GM19455 (cell line): ENCODE data around the gene RPS21.

Source experiments
- ATAC-seq: cut with Tn5 transposase; IDR thresholded peaks from one replicate; pipeline ENCODE4 v1.9.1; 2021; ENCODE audit not compliant: unreplicated experiment

RPS21 gene

GRCh38 chr20:62353289-62354030 is 33.4 kb upstream of the RPS21 start:
- no peak for ATAC-seq

GRCh38 chr20:62354031-62354808 is 32.7 kb upstream of the RPS21 start:
- no peak for ATAC-seq

DNA sequence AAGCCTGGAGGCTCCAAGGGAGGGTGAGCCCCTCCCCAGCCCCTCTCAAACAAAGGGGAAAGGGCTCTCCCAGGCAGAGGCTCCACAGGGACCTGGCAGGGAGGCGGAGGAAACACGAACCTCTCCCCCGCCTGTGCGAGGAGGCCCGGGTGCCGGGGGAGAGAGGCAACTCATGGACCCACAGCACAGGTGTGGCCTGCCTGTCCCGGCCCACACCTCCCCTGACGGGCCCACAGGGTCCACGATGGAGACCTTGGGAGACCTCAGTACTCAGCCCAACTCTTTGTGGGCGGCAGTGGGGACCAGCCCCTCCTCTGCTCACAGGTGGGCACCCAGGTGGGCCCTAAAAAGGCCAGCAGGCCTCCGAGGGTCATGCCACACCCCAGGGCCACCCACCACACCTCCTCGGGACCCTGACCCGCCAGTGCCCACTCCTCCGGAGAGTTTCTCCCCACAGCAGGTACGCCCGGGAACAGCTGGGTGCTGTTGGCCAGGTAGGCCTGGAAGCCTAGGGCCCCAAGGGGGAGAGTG is 32.0 kb upstream of the RPS21 start:
- no peak for ATAC-seq

DNA sequence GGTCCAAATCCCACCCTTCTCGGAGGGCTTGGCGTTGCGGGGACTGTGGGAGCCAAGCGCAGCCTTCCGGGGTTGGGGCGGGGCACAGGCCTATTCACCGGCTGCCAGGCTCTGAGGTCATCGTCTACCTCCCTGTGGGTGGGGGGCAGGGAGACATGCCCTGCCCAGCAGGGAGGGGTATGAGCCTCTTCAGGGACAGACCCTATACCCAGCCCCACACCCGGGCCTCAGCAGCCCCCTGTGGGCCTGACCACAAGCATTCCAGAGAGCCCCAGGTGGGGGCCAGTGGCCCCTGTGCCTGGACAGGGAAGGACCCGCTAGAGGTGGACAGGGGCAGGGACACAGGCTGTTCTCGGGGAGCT is 31.4 kb upstream of the RPS21 start:
- ATAC-seq, result no peak

DNA sequence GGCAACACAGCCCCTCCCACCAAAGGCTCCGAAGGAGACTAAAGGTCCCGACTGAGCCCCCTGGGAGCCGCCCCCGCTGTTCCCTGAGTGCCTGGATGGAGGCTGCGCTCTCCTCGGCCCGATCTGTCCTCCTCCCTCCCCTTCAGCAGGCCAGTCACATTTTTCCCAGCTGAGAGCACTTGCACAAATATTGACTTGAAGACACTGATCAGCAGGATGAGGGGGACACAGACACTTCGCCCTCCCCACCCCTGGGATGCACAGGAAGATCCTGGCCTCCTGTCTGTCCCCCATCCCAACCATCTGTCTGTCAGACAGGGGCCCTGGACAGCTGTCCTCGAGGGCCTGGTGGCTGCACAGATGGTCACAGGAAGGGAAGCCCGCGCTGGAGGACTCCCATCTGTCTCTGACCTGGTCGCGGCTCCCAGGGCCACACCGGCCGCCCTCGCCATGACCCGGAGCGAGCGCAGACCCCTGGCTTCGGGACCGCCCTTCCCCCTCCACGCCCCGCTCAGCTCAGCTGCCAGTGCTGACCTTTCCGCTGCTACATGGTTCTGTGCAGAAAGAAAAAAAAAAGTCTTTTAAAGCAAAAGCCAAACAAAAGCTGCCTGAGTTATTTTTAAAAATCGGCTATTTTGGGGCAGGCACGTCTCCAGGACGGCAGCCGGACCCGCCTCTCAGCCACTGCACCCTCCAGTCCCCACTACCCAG is 30.9 kb upstream of the RPS21 start:
- no peak for ATAC-seq

DNA sequence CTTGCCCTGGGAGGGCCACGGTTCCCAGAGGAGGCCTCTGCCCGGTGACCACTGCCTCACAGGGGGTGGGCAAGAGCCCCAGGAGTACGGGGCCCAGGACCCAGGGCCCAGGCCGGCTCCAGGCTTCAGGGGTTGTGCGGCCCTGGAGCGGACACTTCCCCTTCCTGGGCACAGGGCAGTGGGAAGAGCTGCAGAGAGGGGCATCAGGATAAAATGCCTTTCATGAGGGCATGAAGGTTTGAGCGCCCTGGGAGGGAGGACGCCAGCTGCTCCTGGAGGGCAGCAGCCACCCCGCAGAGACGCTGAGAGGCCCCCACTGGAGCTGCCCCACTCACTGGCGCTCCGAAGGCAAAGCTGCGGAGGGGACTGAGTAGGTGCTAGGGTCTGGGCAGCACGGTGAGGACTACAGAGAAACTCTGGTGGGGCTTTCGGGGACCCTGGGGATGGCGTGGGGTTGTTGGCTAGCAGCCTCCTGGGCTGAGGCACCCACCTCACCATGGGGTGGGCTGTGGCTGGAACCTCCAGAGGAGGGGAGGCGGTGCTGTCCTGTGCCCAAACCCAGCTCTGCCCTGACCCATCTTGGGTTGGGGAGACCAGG is 30.2 kb upstream of the RPS21 start:
- ATAC-seq, result no peak

- ATAC-seq, result no peak
Measured at GRCh38 chr20:62357187-62357667, 29.7 kb upstream of the RPS21 start.

DNA sequence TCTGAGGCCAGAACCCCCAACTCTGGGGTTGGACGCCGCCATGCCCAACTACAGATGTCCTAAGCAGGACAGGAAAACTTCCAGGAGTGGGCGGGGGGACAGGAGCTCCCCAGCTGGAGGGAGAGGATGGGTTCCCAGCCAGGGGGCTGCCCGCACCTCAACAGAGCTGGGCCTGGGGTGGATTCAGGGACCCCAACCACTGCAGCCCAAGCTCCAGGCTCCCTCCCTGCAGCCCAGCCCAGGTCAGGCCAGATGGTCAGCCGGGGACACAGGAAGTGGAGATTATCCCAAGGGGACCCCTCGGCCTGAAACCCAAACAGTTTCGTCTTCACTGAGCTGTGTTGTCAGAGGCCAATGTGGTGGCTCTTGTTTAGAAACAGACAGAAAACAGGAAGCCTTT is 29.2 kb upstream of the RPS21 start:
- ATAC-seq, result no peak

DNA sequence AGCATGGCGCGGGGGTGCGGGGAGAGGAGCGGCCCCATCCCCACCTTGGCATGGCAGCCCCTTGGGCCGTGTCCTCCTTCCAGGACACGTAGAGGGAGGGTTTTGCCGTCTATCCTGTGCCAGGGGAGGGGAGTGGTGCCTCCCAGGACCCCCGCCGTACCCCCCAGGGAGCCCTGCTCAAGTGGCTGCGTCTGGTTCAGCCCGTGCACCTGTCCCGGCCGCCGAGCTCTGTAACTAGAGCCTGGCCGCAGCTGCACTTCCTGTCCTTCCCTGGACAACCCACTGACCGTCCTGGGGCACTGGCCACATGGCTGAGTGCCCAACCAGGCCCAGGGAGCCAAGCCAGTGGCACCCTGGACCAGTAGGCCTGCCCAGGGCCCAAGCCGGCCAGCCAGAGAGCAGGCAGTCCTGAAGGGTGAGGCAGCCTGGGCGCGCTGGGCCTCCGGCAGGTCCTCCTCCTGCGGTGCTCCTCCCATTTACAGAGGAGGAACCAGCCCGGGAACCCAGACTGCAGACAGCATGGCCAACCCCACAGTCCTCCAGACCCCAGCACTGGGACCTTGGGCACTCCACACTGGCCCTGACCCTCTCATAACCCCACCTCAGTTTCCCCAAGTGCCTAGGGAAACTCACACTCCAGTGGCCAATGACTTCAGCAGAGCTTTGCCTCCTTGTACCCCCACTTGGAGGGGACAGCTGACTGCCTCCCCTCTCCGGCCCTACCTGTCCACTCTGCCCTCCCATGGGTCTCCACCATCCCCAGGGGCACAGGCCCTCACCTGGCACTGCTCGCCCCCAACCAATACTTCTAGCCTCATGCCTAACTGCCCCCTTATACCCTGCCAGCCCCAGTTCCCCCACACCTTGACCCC is 28.5 kb upstream of the RPS21 start:
- ATAC-seq, result no peak

- no peak for ATAC-seq
Measured at GRCh38 chr20:62359043-62359490, 27.8 kb upstream of the RPS21 start.

DNA sequence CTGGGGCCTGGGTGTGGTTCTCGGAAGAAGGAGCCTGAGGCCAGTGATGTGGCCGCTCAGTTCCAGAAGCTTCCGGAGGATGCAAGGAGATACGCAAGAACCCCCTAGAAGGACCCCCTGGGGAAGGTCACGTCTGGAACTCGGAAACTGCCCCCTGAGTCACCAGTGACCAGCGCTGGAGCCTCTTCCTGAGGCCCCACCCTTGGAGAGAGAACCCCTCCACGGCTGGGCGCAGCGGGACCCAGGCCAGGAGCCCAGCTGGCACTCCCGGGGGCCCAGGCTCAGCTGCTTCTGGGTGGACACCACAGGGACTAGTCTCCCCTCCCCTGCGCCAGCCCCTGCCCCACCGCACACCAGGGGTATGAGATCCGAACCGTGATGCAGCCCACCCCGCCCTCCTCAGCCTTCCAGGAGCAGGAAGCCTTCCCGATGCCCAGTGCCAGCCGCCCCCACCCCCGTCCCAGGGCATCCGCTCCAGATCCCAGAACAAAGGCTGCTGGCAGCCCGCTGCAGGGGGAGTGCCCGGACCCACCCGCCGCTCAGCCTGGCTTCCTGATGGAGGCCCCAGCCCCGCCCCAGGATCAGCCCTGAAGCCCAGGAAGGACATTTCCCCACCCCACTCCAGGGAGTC is 27.3 kb upstream of the RPS21 start:
- no peak for ATAC-seq

DNA sequence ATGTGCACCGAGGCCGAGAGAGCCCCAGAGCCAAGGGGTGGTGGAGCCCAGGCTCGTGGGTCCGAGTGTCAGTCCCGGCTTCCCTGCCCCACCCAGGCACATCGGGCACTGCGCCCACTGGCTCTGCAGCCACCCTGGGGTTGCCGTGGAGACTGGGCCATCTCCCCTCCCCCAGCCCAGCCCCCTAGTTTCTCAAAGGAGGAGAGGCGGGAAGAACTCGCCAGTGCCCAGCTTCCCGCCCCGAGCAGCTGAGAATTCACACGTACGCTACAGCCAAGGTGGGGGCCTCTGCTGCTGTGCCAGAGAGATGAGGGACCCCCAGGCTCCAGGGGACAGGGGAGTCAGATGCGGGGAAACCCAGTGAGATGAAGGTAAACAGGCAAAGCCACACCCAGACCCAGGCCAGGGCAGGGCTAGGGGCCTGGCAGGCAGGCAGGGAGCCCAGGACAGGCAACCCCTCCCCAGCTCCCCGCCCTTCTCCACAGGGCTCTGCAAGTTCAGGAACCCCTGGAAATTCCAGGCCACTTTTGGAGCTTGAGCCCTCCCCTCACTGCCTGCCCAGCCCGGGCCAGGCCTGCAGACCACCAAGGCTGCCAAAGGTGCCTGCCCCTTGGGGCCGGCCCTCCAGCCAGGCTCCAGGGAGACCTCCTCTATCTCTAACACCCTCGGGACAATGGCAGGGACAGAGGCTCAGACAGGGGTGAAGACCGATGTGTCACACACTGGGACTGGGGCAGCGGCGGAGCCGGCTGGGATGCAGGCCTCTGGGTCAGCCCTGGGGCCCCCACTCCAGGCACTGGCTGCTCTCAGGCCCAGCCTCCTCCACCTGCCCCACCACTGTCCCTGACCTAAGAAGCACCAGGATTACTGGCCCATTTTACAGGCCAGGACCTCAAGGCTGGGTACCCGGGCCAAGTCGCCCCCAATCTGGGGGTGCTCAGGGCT is 25.8 kb upstream of the RPS21 start:
- ATAC-seq, result no peak

GRCh38 chr20:62361799-62362589 is 24.9 kb upstream of the RPS21 start:
- no peak for ATAC-seq

DNA sequence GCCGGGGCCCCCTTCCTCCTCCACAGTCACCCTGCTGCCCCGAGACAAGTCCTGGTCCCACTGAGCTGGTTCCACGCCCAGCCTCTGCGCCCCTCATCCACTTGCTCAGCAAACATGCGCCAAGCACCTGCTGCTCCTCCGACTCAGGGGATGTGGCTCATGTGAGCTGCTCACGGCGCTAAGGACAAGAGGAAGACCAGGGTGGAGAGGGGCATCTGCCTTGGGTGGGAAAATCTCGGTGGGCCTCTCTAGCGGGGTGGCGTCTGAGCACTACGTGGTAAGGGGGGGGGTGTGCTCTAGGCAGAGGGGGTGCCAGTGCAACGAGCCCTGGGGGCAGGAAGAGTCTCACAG is 24.3 kb upstream of the RPS21 start:
- ATAC-seq, result no peak

GRCh38 chr20:62362991-62363919 is 23.6 kb upstream of the RPS21 start:
- ATAC-seq, result no peak

DNA sequence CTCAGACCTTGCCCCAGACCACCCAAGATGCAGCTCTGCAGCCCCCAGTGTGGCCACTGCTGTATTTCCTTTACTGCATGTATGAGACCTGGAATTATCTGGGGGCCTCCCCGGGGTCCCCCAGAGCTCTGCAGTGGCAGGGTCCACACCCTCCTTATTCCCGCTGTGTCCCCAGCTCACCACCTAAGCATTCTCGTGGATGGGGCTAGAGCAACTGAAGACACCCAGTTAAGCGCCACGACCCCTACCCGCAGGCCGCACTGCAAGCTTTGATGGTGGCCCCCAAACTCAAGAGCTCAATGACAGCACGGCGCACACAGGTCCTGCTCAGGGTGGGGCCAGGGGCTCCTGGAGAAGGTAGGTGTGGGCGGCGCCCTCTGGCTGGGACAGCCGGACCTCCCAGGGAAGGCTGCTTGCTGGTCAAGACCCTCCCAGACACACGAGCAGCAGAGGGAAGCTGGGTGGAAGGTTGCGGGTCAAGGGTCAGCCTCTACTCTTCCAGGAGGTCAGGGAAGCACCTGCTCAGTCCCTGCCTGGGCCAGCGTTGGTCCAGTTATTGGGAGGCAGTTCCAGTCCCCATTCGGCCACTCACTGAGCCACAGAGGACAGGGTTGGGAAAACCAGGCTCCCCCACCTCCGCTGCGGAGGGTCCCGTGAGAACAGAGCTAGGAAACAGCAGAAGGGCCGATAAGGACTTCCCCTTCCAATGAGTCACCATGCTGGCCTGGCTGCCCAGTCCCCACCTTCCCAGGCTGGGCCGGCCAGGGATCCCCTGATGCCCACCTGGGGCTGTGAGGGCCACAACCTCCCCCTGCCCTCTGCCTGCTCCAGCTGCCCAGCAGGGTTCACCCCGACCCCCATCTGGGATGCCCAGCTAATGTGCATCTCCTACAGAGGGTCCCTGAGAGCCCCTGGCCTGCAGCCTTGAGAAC is 22.7 kb upstream of the RPS21 start:
- no peak for ATAC-seq
